GM21381 (cell line): ENCODE measurements around the gene ABCD2.
"Not testable (repeated sequence)": the region's sequence is repeated elsewhere in the genome, so short reads cannot be mapped to it uniquely, and the experiment has no call there.

Experiments
- ATAC-seq: cut with Tn5 transposase; IDR thresholded peaks from one replicate; pipeline ENCODE4 v1.9.1; 2021; ENCODE audit warnings: mild to moderate bottlenecking, moderate library complexity; ENCODE audit not compliant: unreplicated experiment

The ABCD2 gene

DNA sequence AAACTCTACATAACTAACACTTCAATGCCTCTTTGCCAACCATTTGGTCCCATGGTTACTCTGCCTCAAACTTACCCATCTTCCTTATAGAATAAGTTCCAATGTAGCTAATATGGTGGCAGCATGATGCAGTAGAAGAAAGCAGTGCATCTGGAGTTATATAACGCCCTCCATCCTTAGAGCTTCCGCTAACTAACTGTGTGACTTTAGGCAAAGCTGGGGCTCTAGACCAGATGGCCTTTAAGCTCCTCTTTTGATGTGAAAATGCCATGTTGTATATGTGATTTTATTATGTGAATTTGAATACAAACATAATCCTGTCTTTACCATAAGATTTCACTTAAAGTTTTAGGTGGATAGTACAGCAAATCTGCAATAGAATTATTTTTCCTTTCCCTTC, 6.1 kb downstream of the ABCD2 start:
- ATAC-seq, result no peak

GRCh38 chr12:39612250-39612649, 7.4 kb downstream of the ABCD2 start:
- ATAC-seq, result no peak

DNA sequence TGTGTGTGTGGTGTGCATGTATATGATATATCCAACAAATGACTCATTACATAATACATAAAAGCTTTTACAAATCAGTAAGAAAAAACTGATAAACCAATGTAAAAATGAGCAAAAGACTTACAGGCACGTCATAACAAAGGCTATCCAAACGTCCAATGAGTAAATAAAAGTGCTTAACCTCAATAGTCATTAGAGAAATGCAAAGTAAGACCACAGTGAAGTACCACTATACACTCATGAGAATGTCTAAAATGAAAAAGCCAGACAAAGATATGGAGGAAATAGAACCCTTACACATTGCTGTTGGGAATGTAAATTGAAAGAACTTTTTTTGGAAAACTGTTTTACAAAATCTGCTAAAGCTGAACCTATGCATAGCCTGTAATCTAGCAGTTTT, 7.8 kb downstream of the ABCD2 start:
- ATAC-seq, result no peak

- ATAC-seq, result no peak
These were observed 9.1 kb downstream of the ABCD2 start for GRCh38 chr12:39610436-39611025.

GRCh38 chr12:39606712-39607423, 12.7 kb downstream of the ABCD2 start:
- no peak for ATAC-seq

- ATAC-seq, result no peak
These were observed 13.6 kb downstream of the ABCD2 start for GRCh38 chr12:39605996-39606395.

GRCh38 chr12:39605501-39605900, 14.1 kb downstream of the ABCD2 start:
- ATAC-seq, result no peak

DNA sequence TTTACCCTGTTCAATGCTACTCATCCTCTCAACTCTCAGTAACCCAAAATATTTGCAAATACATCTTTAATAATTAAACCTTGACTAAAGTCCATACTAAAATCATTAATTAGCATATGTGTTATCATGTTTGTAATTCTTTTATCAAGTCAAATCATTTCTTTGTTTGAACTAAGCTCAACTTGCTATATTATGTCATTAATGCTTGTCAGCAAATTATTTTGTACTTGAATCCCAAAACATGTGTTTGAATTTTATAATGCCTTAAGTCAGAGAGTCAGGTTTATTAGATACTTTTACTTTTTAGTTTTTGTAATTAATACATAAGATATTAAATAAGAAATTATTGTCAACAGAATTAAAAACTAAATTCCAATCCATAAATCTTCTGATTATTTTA, 16.5 kb downstream of the ABCD2 start:
- no peak for ATAC-seq

- not testable (repeated sequence) for ATAC-seq
These were observed 17.7 kb downstream of the ABCD2 start for GRCh38 chr12:39601951-39602350.

DNA sequence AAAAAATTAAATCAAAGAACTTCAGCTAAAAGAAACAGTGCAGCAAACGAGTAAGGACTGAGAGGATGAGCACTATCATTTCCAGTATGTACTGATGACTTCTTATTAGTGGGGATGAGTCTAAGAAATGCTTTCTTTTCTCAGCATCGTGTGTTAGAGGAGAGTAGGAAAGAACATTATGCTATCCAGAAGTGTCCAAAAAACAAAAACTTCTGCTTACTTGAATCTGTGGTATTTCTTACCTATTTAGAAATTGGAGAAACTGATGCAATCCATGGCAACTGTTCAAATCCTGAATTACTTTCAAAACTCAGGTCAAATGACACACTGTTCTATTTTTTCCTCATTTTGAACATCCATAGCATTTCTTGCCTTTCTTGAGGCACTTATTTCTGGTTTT, 23.7 kb downstream of the ABCD2 start:
- ATAC-seq, result no peak

DNA sequence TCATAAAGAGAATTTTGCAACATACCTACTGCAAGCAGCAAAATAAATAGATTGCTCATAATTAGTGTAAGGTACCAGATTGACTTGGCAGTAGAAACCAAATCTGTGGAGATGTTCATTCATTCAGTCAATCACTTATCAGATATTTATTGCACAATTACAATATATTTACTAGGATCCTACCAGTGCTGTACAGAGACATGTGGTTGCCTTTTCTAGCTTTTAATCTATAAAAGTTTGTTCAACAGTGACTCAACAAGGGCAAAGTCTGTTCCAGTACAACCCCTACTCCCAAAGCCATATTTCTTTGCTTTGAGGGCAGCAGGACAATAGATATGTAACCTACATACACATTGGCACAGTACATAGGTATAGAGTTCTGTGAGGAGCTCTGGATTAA, 27.3 kb downstream of the ABCD2 start:
- ATAC-seq, result no peak

DNA sequence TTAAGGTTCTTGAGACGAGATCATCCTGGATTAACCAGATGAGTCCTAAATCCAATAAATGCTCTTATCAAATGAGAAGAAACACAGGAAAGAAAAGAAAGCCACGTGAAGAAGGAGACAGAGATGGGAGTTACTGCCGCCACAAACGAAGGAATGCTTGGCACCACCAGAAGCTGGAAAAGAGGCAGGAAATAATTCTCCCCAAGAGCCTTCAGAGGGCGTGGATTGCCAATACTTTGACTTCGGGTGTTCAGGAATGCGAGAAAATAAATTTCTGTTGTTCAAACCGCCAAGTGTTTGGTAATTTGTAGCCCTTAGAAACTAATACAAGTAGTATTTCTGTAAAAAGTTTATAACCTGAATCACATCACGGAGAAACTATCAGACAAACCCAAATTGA, 31.3 kb downstream of the ABCD2 start:
- ATAC-seq, result no peak

DNA sequence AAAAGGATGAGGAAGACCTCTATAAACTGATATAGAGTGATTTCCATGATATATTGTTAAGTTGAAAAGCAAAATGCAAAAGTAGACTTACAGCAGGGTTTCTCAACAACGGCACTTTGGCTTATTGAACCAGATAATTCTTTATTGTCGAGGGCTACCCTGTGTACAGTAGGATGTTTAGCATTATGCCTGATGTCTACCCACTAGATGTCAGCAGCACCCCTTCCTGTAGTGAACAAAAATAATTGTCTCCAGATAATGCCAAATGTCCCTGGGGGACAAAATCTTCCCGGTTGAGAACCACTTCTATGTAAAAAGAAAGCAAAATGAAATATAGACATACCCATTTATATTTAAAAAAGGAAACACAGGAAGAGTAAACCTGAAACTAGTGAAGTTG, 32.4 kb downstream of the ABCD2 start:
- no peak for ATAC-seq

GRCh38 chr12:39586816-39587215, 32.8 kb downstream of the ABCD2 start:
- no peak for ATAC-seq

- ATAC-seq, result no peak
These were observed 38.0 kb downstream of the ABCD2 start for GRCh38 chr12:39581592-39581991.

- no peak for ATAC-seq
These were observed 44.1 kb downstream of the ABCD2 start for GRCh38 chr12:39575498-39575875.

DNA sequence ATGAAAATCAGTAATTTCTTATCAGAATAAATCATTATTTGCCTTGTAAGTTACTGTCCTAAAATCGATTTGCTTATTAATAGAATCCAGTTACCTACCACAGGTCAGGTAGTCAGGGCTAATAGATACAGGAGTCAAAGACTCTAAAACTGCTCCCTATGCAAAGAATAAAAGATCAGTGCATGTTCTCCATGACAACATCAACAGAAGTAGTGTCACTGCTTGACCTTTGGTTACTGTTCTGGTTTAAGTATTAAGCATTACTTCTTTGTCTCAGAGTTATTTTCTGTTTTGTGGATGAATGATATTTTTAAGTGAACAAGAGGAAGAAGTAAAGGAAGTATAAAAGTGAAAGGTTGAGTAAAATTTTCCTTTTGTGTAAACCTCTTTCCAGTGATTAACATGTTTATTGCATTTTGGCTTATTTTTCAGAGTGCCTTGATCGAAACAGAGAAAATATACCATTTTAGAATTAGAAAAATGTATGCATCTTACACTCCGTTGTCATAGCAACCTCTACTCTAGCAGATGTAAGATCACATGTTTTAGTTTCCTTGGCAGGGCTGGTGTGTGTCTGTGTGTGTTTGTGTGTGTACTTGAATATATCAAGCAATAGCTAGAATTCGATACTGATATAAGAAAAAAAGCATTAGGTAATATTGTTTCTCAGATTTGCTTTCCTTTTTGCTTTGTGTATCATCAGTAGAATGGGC, 44.7 kb downstream of the ABCD2 start:
- ATAC-seq, result no peak

- no peak for ATAC-seq
These were observed 45.2 kb downstream of the ABCD2 start for GRCh38 chr12:39574378-39574777.

- no peak for ATAC-seq
These were observed 45.6 kb downstream of the ABCD2 start for GRCh38 chr12:39573971-39574370.

GRCh38 chr12:39572551-39572950, 47.1 kb downstream of the ABCD2 start:
- ATAC-seq, result no peak

GRCh38 chr12:39571351-39571750, 48.3 kb downstream of the ABCD2 start:
- ATAC-seq, result no peak

GRCh38 chr12:39553476-39553875, 66.1 kb downstream of the ABCD2 start:
- ATAC-seq, result no peak
